GM21576 (cell line): ENCODE measurements around the gene TAF11.
"Not testable (repeated sequence)": the region's sequence is repeated elsewhere in the genome, so short reads cannot be mapped to it uniquely, and the experiment has no call there.

Source experiments
- ATAC-seq: cut with Tn5 transposase; IDR thresholded peaks from one replicate; pipeline ENCODE4 v1.9.1; 2021; ENCODE audit warnings: mild to moderate bottlenecking, moderate library complexity; ENCODE audit not compliant: unreplicated experiment

The TAF11 gene

GRCh38 chr6:34906826-34907225, 19.0 kb upstream of the TAF11 start:
- no peak for ATAC-seq

GRCh38 chr6:34904990-34905613, 17.3 kb upstream of the TAF11 start:
- no peak for ATAC-seq

GRCh38 chr6:34901930-34902329, 14.1 kb upstream of the TAF11 start:
- ATAC-seq = no peak

GRCh38 chr6:34900321-34901031, 12.6 kb upstream of the TAF11 start:
- no peak for ATAC-seq

- not testable (repeated sequence) for ATAC-seq
These were observed 11.9 kb upstream of the TAF11 start for GRCh38 chr6:34899748-34900147.

- ATAC-seq = no peak
These were observed 9.9 kb upstream of the TAF11 start for GRCh38 chr6:34897716-34898115.

- ATAC-seq = no peak
These were observed 9.3 kb upstream of the TAF11 start for GRCh38 chr6:34897130-34897529.

- no peak for ATAC-seq
These were observed 6.9 kb upstream of the TAF11 start for GRCh38 chr6:34894693-34895092.

GRCh38 chr6:34891296-34891695, 3.5 kb upstream of the TAF11 start:
- no peak for ATAC-seq

GRCh38 chr6:34890533-34890925, 2.7 kb upstream of the TAF11 start:
- no peak for ATAC-seq

- ATAC-seq = no peak
These were observed 1.2 kb upstream of the TAF11 start, which contains the start of gene ANKS1A for GRCh38 chr6:34888874-34889555. ANKS1A (plus strand) TSS chr6:34889255; CDS start chr6:34889403, 148 bp downstream.

- no peak for ATAC-seq
These were observed 643 bp upstream of the TAF11 start for GRCh38 chr6:34888514-34888856.

- ATAC-seq = not testable (repeated sequence)
These were observed 2.0 kb downstream of the TAF11 start for GRCh38 chr6:34885837-34886236.

- no peak for ATAC-seq
These were observed 2.8 kb downstream of the TAF11 start for GRCh38 chr6:34884996-34885395.

GRCh38 chr6:34884073-34884472, 3.8 kb downstream of the TAF11 start:
- ATAC-seq = not testable (repeated sequence)

GRCh38 chr6:34877869-34878485, 9.9 kb downstream of the TAF11 start:
- ATAC-seq = no peak

GRCh38 chr6:34877259-34877658, 10.6 kb downstream of the TAF11 start:
- no peak for ATAC-seq

GRCh38 chr6:34876472-34876871, 11.4 kb downstream of the TAF11 start:
- no peak for ATAC-seq

GRCh38 chr6:34875292-34876213, 12.3 kb downstream of the TAF11 start:
- ATAC-seq = no peak

- no peak for ATAC-seq
These were observed 15.5 kb downstream of the TAF11 start for GRCh38 chr6:34872332-34872731.

GRCh38 chr6:34871853-34872252, 16.0 kb downstream of the TAF11 start:
- ATAC-seq = no peak
